Measurements from ENCODE around the gene KLHL22.
"Not testable (repeated sequence)": the region's sequence is repeated elsewhere in the genome, so short reads cannot be mapped to it uniquely, and the experiment has no call there.

KLHL22 gene

GRCh38 chr22:20508815-20509271 is 13.2 kb upstream of the KLHL22 start:
- DNase-seq (ENCODE audit: low read depth): no peak
- H3K4me3 ChIP-seq (ENCODE audit: low read depth, low read length): peak overlapping the region; percentile 56
- in situ Hi-C loops (cut with HindIII; ENCODE audit: low sequenced_read_pairs): no loop called here
- TF ChIP-seq CTCF (IDR thresholded peaks at IDR 0.05; ENCODE audit: low read depth, low read length, missing control alignments): no peak

- in situ Hi-C loops (cut with HindIII; ENCODE audit: low sequenced_read_pairs); DNase-seq (ENCODE audit: low read depth): not testable (repeated sequence)
- H3K4me3 ChIP-seq (ENCODE audit: low read depth, low read length): peak overlapping the region; percentile 56
Measured at GRCh38 chr22:20508067-20508755, 12.6 kb upstream of the KLHL22 start.

- no peak for TF ChIP-seq CTCF (IDR thresholded peaks at IDR 0.05; ENCODE audit: low read depth, low read length, missing control alignments)
- in situ Hi-C loops (cut with HindIII; ENCODE audit: low sequenced_read_pairs): no loop called here
- peak; percentile 70 for DNase-seq (ENCODE audit: low read depth)
- peak within 1 kb of the TSS; percentile 56 for H3K4me3 ChIP-seq (ENCODE audit: low read depth, low read length)
Measured at GRCh38 chr22:20507253-20508066, 11.9 kb upstream of the KLHL22 start, which contains the start of gene MED15. Gene MED15 (plus strand): TSS chr22:20507610. CDS start chr22:20507679, 69 bp downstream.

- DNase-seq (ENCODE audit: low read depth): no peak
- TF ChIP-seq CTCF (IDR thresholded peaks at IDR 0.05; ENCODE audit: low read depth, low read length, missing control alignments): no peak
- H3K4me3 ChIP-seq (ENCODE audit: low read depth, low read length): peak overlapping the region; percentile 56
- in situ Hi-C loops (cut with HindIII; ENCODE audit: low sequenced_read_pairs): no loop called here
Measured at GRCh38 chr22:20506543-20507252, 11.1 kb upstream of the KLHL22 start.

- in situ Hi-C loops (cut with HindIII; ENCODE audit: low sequenced_read_pairs); H3K4me3 ChIP-seq (ENCODE audit: low read depth, low read length); DNase-seq (ENCODE audit: low read depth): not testable (repeated sequence)
Measured at GRCh38 chr22:20504293-20504922, 8.8 kb upstream of the KLHL22 start.

GRCh38 chr22:20503816-20504215 is 8.2 kb upstream of the KLHL22 start:
- no peak overlapping the region for H3K4me3 ChIP-seq (ENCODE audit: low read depth, low read length)
- no peak for TF ChIP-seq CTCF (IDR thresholded peaks at IDR 0.05; ENCODE audit: low read depth, low read length, missing control alignments)
- in situ Hi-C loops (cut with HindIII; ENCODE audit: low sequenced_read_pairs): no loop called here
- no peak for DNase-seq (ENCODE audit: low read depth)

GRCh38 chr22:20499769-20500168 is 4.2 kb upstream of the KLHL22 start:
- H3K4me3 ChIP-seq (ENCODE audit: low read depth, low read length): no peak overlapping the region
- no peak for DNase-seq (ENCODE audit: low read depth)
- no peak for TF ChIP-seq CTCF (IDR thresholded peaks at IDR 0.05; ENCODE audit: low read depth, low read length, missing control alignments)
- in situ Hi-C loops (cut with HindIII; ENCODE audit: low sequenced_read_pairs): no loop called here
